ENCODE measurements around the gene ABCB8. TPM values are rescaled to one million over a fixed set of nuclear protein-coding genes. Genes with fewer than 3 reads are reported as not detected.

ABCB8 gene
- total RNA-seq, 4 donors from 2014 or later: 29.5 to 42.3 (median 31.9) TPM

DNA sequence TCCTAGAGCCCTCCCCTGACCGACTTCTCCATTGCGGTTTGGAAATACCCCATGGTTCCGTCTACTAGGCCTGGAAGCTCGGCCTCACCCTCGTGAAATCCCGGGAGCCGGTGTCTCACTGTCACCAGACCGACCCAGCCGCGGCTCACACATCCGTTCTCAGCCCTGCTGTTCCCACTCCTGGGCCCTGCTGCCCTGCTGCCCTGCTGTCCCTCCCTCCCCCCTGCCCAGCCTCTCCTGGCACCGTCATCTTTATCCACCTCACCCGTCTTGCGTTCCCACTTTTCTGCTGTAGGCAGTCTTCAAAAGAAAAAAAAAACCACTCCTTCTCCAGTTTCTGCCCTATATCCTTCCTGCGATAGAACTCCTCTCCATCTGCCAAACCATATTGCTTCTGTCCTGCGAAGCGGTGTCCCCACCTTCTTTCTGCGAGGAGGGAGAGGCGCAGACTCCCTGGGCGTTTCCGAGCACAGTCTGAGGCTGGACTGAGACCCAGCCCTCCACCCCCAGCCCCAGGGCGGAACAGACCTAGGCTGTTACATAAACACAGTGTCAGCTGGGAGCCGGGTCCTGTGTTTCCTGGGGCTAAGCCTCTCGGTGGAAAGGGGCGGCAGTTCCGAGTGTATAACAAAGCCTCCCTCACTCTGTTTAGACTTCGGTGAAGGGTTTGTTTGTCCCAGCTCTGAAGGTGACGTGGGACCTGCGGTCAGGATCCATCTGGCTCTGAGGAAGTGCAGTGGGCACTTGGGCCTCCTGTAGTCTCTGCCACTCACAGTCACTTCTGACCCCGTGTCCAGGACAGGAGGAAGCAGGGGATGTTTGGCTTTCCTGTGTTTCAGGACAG is 60.8 kb downstream of the ABCB8 start:
- peak in 2 of 3 donors; percentile 23 to 29 for TF ChIP-seq POLR2AphosphoS5 (IDR thresholded peaks at IDR 0.05)
- TF ChIP-seq, protein P1, sequence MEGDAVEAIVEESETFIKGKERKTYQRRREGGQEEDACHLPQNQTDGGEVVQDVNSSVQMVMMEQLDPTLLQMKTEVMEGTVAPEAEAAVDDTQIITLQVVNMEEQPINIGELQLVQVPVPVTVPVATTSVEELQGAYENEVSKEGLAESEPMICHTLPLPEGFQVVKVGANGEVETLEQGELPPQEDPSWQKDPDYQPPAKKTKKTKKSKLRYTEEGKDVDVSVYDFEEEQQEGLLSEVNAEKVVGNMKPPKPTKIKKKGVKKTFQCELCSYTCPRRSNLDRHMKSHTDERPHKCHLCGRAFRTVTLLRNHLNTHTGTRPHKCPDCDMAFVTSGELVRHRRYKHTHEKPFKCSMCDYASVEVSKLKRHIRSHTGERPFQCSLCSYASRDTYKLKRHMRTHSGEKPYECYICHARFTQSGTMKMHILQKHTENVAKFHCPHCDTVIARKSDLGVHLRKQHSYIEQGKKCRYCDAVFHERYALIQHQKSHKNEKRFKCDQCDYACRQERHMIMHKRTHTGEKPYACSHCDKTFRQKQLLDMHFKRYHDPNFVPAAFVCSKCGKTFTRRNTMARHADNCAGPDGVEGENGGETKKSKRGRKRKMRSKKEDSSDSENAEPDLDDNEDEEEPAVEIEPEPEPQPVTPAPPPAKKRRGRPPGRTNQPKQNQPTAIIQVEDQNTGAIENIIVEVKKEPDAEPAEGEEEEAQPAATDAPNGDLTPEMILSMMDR (IDR thresholded peaks at IDR 0.05): no peak
- Histone ChIP-seq H3K9me3 (no peaks in the 10 kb centered on the region), H3K27me3 (no peaks in the 10 kb centered on the region), H3K36me3 (no peaks in the 10 kb centered on the region), H3K4me3 (peak overlapping the region; percentile 62), H3K27ac (peak overlapping the region; percentile 88), H3K4me1 (peaks cover 59% of the 10 kb centered on the region)
- peak; percentile 92 to 93 for DNase-seq (ENCODE audit: low spot score in 2 of 2)
- 13% methylated on average over 27 of the region's 30 CpGs for WGBS

GRCh38 chr7:151089893-151090730 is 61.9 kb downstream of the ABCB8 start:
- no peak for TF ChIP-seq POLR2AphosphoS5 (IDR thresholded peaks at IDR 0.05)
- no peak for TF ChIP-seq POLR2A (IDR thresholded peaks at IDR 0.05)
- TF ChIP-seq EP300 (IDR thresholded peaks at IDR 0.05): no peak
- TF ChIP-seq, protein P1 (IDR thresholded peaks at IDR 0.05): no peak
- WGBS: 74% methylated on average over 21 of the region's 22 CpGs
- H3K36me3 ChIP-seq: no peaks in the 10 kb centered on the region
- H3K4me3 ChIP-seq: peak overlapping the region; percentile 62
- no peaks in the 10 kb centered on the region for H3K27me3 ChIP-seq
- H3K9me3 ChIP-seq: no peaks in the 10 kb centered on the region
- peak in 1 of 2 donors; percentile 72 for DNase-seq (ENCODE audit: low spot score in 2 of 2)
- peak overlapping the region; percentile 88 for H3K27ac ChIP-seq
- peaks cover 60% of the 10 kb centered on the region for H3K4me1 ChIP-seq

DNA sequence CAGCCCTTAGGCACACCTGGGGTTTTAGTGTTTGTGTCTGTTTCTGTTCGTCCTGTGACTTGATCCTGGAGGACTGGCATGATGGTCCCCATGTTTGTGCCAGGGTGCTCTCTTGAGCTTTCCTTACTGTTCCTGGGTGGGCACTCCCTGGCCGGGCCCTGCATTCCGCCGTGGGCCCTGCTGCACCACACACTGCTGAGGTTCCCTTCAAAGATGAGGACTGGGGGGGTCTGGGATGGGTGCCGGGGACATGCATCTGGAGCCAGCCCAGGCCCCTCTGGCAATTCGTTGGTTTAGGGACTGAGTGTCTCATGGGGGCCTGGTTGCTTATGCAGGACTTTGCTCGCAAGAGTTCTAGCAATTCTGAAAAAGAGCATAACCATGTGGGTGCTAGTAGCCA is 62.8 kb downstream of the ABCB8 start:
- no peak overlapping the region for H3K4me3 ChIP-seq
- peaks cover 53% of the 10 kb centered on the region for H3K4me1 ChIP-seq
- H3K27me3 ChIP-seq: no peaks in the 10 kb centered on the region
- H3K27ac ChIP-seq: no peak overlapping the region
- WGBS: 83% methylated on average over 6 of the region's 7 CpGs
- no peaks in the 10 kb centered on the region for H3K36me3 ChIP-seq
- no peaks in the 10 kb centered on the region for H3K9me3 ChIP-seq
- TF ChIP-seq, protein P1 (IDR thresholded peaks at IDR 0.05): no peak
- TF ChIP-seq EP300 (IDR thresholded peaks at IDR 0.05) (no peak), POLR2A (IDR thresholded peaks at IDR 0.05) (no peak), POLR2AphosphoS5 (IDR thresholded peaks at IDR 0.05) (no peak)
- DNase-seq (ENCODE audit: low spot score in 2 of 2): peak in 1 of 2 donors; percentile 59

GRCh38 chr7:151091431-151091830 is 63.2 kb downstream of the ABCB8 start:
- WGBS: 67% methylated on average over 5 of the region's 6 CpGs

More at GRCh38 chr7:151091431-151091830, 63.2 kb downstream of the ABCB8 start:
- Histone ChIP-seq H3K4me3 (no peak overlapping the region), H3K9me3 (no peaks in the 10 kb centered on the region), H3K36me3 (no peaks in the 10 kb centered on the region), H3K27ac (no peak overlapping the region), H3K4me1 (peaks cover 52% of the 10 kb centered on the region), H3K27me3 (no peaks in the 10 kb centered on the region)
- TF ChIP-seq POLR2A (IDR thresholded peaks at IDR 0.05) (no peak), POLR2AphosphoS5 (IDR thresholded peaks at IDR 0.05) (no peak)
- TF ChIP-seq, protein P1 (IDR thresholded peaks at IDR 0.05): peak in 1 of 2 donors; percentile 56
- no peak for DNase-seq (ENCODE audit: low spot score in 2 of 2)
